PC-9 (cell line): ENCODE results near the gene ATP6V1E1.

Source experiments
- EZH2 ChIP-seq: fragments of 200-600 bp; sonication (generic); IDR thresholded peaks from 2 replicates; pipeline ENCODE4 v1.8.0; 2017; ENCODE audit warnings: antibody characterized with exemption, low read depth
- TF ChIP-seq, protein P1 (sequence below): fragments of 200-600 bp; sonication (generic); conservative IDR thresholded peaks from 2 replicates; pipeline ENCODE4 v1.6.1; 2017; ENCODE audit warnings: mixed run types, antibody characterized with exemption, mild to moderate bottlenecking, moderate library complexity

GRCh38 chr22:17549183-17549582, 79.4 kb downstream of the ATP6V1E1 start:
- TF ChIP-seq, protein P1, sequence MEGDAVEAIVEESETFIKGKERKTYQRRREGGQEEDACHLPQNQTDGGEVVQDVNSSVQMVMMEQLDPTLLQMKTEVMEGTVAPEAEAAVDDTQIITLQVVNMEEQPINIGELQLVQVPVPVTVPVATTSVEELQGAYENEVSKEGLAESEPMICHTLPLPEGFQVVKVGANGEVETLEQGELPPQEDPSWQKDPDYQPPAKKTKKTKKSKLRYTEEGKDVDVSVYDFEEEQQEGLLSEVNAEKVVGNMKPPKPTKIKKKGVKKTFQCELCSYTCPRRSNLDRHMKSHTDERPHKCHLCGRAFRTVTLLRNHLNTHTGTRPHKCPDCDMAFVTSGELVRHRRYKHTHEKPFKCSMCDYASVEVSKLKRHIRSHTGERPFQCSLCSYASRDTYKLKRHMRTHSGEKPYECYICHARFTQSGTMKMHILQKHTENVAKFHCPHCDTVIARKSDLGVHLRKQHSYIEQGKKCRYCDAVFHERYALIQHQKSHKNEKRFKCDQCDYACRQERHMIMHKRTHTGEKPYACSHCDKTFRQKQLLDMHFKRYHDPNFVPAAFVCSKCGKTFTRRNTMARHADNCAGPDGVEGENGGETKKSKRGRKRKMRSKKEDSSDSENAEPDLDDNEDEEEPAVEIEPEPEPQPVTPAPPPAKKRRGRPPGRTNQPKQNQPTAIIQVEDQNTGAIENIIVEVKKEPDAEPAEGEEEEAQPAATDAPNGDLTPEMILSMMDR, result no peak
- no peak for TF ChIP-seq EZH2
